Panc1 (cell line): Measurements from ENCODE around the gene RWDD4.

Source experiments
- POLR2AphosphoS5 ChIP-seq: IDR thresholded peaks from 2 replicates; pipeline ENCODE4 v1.6.1; 2012; ENCODE audit warnings: mild to moderate bottlenecking, low read depth, low read length, moderate library complexity
- SIN3A ChIP-seq: IDR thresholded peaks from 2 replicates; pipeline ENCODE4 v1.6.1; 2012; ENCODE audit warnings: low read depth, mild to moderate bottlenecking, low read length, moderate library complexity, borderline replicate concordance; ENCODE audit not compliant: insufficient read depth
- TCF7L2 ChIP-seq: IDR thresholded peaks from 2 replicates; pipeline ENCODE4 v1.6.1; 2011; ENCODE audit warnings: mild to moderate bottlenecking, low read depth, low read length, inconsistent platforms
- TF ChIP-seq, protein P1 (sequence below): fragments of 450-650 bp; IDR thresholded peaks from 2 replicates; pipeline ENCODE4 v1.5.1; 2017; ENCODE audit warnings: mild to moderate bottlenecking
- TF ChIP-seq, protein P2 (sequence below), 2 experiments: IDR thresholded peaks; 2 replicates each; pipeline ENCODE4 v1.6.1; 2011 to 2012; ENCODE audit warnings: low read depth in 2 of 2, control low read depth in 1 of 2, low read length in 1 of 2, mild to moderate bottlenecking in 1 of 2, moderate library complexity in 1 of 2; ENCODE audit not compliant: insufficient read depth in 1 of 2

DNA sequence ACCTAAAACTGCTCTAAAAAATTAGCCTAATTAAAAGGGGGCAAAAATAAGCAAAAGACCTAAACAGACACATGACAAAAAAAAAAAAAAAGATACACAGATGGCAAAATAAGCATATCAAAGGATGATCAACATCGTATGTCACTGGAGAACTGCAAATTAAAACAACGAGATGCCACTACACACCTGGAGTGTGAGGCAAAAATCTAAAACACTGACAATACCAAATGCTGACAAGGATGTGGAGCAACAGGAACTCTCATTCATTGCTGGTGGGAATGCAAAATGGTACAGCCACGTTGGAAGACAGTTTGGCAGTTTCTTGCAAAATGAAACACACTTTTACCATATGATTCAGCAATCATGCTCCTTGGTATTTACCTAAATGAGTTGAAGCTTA is 64.2 kb downstream of the RWDD4 start:
- TF ChIP-seq, protein P1, sequence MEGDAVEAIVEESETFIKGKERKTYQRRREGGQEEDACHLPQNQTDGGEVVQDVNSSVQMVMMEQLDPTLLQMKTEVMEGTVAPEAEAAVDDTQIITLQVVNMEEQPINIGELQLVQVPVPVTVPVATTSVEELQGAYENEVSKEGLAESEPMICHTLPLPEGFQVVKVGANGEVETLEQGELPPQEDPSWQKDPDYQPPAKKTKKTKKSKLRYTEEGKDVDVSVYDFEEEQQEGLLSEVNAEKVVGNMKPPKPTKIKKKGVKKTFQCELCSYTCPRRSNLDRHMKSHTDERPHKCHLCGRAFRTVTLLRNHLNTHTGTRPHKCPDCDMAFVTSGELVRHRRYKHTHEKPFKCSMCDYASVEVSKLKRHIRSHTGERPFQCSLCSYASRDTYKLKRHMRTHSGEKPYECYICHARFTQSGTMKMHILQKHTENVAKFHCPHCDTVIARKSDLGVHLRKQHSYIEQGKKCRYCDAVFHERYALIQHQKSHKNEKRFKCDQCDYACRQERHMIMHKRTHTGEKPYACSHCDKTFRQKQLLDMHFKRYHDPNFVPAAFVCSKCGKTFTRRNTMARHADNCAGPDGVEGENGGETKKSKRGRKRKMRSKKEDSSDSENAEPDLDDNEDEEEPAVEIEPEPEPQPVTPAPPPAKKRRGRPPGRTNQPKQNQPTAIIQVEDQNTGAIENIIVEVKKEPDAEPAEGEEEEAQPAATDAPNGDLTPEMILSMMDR = no peak
- TF ChIP-seq SIN3A (no peak), POLR2AphosphoS5 (no peak), TCF7L2 (no peak)
- TF ChIP-seq, protein P2, sequence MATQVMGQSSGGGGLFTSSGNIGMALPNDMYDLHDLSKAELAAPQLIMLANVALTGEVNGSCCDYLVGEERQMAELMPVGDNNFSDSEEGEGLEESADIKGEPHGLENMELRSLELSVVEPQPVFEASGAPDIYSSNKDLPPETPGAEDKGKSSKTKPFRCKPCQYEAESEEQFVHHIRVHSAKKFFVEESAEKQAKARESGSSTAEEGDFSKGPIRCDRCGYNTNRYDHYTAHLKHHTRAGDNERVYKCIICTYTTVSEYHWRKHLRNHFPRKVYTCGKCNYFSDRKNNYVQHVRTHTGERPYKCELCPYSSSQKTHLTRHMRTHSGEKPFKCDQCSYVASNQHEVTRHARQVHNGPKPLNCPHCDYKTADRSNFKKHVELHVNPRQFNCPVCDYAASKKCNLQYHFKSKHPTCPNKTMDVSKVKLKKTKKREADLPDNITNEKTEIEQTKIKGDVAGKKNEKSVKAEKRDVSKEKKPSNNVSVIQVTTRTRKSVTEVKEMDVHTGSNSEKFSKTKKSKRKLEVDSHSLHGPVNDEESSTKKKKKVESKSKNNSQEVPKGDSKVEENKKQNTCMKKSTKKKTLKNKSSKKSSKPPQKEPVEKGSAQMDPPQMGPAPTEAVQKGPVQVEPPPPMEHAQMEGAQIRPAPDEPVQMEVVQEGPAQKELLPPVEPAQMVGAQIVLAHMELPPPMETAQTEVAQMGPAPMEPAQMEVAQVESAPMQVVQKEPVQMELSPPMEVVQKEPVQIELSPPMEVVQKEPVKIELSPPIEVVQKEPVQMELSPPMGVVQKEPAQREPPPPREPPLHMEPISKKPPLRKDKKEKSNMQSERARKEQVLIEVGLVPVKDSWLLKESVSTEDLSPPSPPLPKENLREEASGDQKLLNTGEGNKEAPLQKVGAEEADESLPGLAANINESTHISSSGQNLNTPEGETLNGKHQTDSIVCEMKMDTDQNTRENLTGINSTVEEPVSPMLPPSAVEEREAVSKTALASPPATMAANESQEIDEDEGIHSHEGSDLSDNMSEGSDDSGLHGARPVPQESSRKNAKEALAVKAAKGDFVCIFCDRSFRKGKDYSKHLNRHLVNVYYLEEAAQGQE (IDR thresholded peaks at IDR 0.05; ENCODE audit: insufficient read depth in 1 of 2, low read depth in 2 of 2, low read length in 1 of 2) = no peak
